WI38 (cell line): Measurements from ENCODE around the gene LENG9.
"Not testable (repeated sequence)": the region's sequence is repeated elsewhere in the genome, so short reads cannot be mapped to it uniquely, and the experiment has no call there.

ENCODE experiments used
- H3K4me3 ChIP-seq: 2 replicates; pipeline ENCODE4 v1.5.1; 2011; ENCODE audit warnings: low read depth, mild to moderate bottlenecking, control low read depth, low read length
- CTCF ChIP-seq: IDR thresholded peaks from 2 replicates; pipeline ENCODE4 v1.5.1; 2012; ENCODE audit warnings: low read depth, mild to moderate bottlenecking, control low read depth, low read length

Gene LENG9

GRCh38 chr19:54493967-54494585 is 30.5 kb upstream of the LENG9 start:
- no peak for TF ChIP-seq CTCF
- H3K4me3 ChIP-seq, result no peak overlapping the region

- H3K4me3 ChIP-seq, result not testable (repeated sequence)
Observed at GRCh38 chr19:54493056-54493455, 29.5 kb upstream of the LENG9 start.

- no peak overlapping the region for H3K4me3 ChIP-seq
- no peak for TF ChIP-seq CTCF
Observed at GRCh38 chr19:54492568-54492967, 29.0 kb upstream of the LENG9 start.

- H3K4me3 ChIP-seq, result no peak overlapping the region
- TF ChIP-seq CTCF, result no peak
Observed at GRCh38 chr19:54489766-54490165, 26.2 kb upstream of the LENG9 start.

GRCh38 chr19:54489341-54489740 is 25.8 kb upstream of the LENG9 start:
- H3K4me3 ChIP-seq, result no peak overlapping the region
- no peak for TF ChIP-seq CTCF

- H3K4me3 ChIP-seq, result no peak overlapping the region
- no peak for TF ChIP-seq CTCF
Observed at GRCh38 chr19:54485851-54486250, 22.3 kb upstream of the LENG9 start.

- TF ChIP-seq CTCF, result no peak
- H3K4me3 ChIP-seq, result no peak overlapping the region
Observed at GRCh38 chr19:54484451-54484850, 20.9 kb upstream of the LENG9 start.

GRCh38 chr19:54482889-54483288 is 19.3 kb upstream of the LENG9 start:
- H3K4me3 ChIP-seq, result no peak overlapping the region
- no peak for TF ChIP-seq CTCF
